WI38 (cell line): ENCODE data around the gene DLK2.
A peak's percentile ranks its signal among the peaks of the same experiment; 100 is the strongest.

Experiments used
- H3K4me3 ChIP-seq: 2 replicates; pipeline ENCODE4 v1.5.1; 2011; ENCODE audit warnings: low read depth, mild to moderate bottlenecking, control low read depth, low read length
- CTCF ChIP-seq: IDR thresholded peaks from 2 replicates; pipeline ENCODE4 v1.5.1; 2012; ENCODE audit warnings: low read depth, mild to moderate bottlenecking, control low read depth, low read length

Gene DLK2

GRCh38 chr6:43481075-43481474 lies 25.7 kb upstream of the DLK2 start:
- no peak overlapping the region for H3K4me3 ChIP-seq
- TF ChIP-seq CTCF, result no peak

- TF ChIP-seq CTCF, result no peak
- peak overlapping the region; percentile 60 for H3K4me3 ChIP-seq
Measured at GRCh38 chr6:43478008-43478372, 22.6 kb upstream of the DLK2 start.

GRCh38 chr6:43477235-43478007 lies 22.1 kb upstream of the DLK2 start, which contains the start of gene TJAP1:
TJAP1 (plus strand) TSS chr6:43477570; CDS start chr6:43499002, 21,432 bp downstream.
- TF ChIP-seq CTCF, result no peak

GRCh38 chr6:43476746-43477145 lies 21.4 kb upstream of the DLK2 start:
- peak overlapping the region; percentile 60 for H3K4me3 ChIP-seq
- no peak for TF ChIP-seq CTCF

More at GRCh38 chr6:43477235-43478007, 22.1 kb upstream of the DLK2 start, which contains the start of gene TJAP1:
- H3K4me3 ChIP-seq, result peak within 1 kb of the TSS; percentile 60

- H3K4me3 ChIP-seq, result no peak overlapping the region
- no peak for TF ChIP-seq CTCF
Measured at GRCh38 chr6:43475516-43475915, 20.2 kb upstream of the DLK2 start.

- no peak for TF ChIP-seq CTCF
- H3K4me3 ChIP-seq, result no peak overlapping the region
Measured at GRCh38 chr6:43472515-43472914, 17.2 kb upstream of the DLK2 start.

GRCh38 chr6:43471399-43471798 lies 16.1 kb upstream of the DLK2 start:
- TF ChIP-seq CTCF, result no peak

More at GRCh38 chr6:43471399-43471798, 16.1 kb upstream of the DLK2 start:
- H3K4me3 ChIP-seq, result no peak overlapping the region
